CD14-positive monocyte (primary cell): ENCODE measurements around the gene C1orf226. TPM values are rescaled to one million over a fixed set of nuclear protein-coding genes. Genes with fewer than 3 reads are reported as not detected.

Experiments
- DNase-seq, 3 donors: peaks; one replicate each; pipeline ENCODE4 v3.0.0-alpha.2; 2011 to 2022
- H2AFZ ChIP-seq: 2 replicates; pipeline ENCODE4 v1.6.0; 2012; ENCODE audit warnings: mild to moderate bottlenecking, low read depth, low read length, inconsistent platforms; ENCODE audit not compliant: insufficient read depth, poor library complexity, severe bottlenecking
- H3K27ac ChIP-seq, 2 donors: 1 replicate in 1 of 2; 2 replicates in 1 of 2; pipeline ENCODE4 v1.5.1; 2012 to 2013; ENCODE audit warnings: low read length in 2 of 2, control low read depth in 1 of 2, inconsistent platforms in 1 of 2, low read depth in 1 of 2, mild to moderate bottlenecking in 1 of 2
- H3K27me3 ChIP-seq, 2 donors: one replicate each; pipeline versions ENCODE4 v1.6.0 to v1.6.1; 2011 to 2013; ENCODE audit warnings: low read length in 2 of 2; ENCODE audit not compliant: control insufficient read depth in 2 of 2, insufficient read depth in 2 of 2
- H3K36me3 ChIP-seq, 2 donors: replicated peaks in 1 of 2; 1 replicate in 1 of 2; 2 replicates in 1 of 2; pipeline versions ENCODE4 v1.5.1 to v1.6.1; 2012 to 2013; ENCODE audit warnings: low read length in 2 of 2, control low read depth in 1 of 2, inconsistent platforms in 1 of 2, mild to moderate bottlenecking in 1 of 2; ENCODE audit not compliant: insufficient read depth in 2 of 2, control insufficient read depth in 1 of 2
- H3K4me1 ChIP-seq, 2 donors: 1 replicate in 1 of 2; 2 replicates in 1 of 2; pipeline versions ENCODE4 v1.5.1 to v1.6.1; 2012 to 2013; ENCODE audit warnings: low read length in 2 of 2, control low read depth in 1 of 2, inconsistent platforms in 1 of 2, mild to moderate bottlenecking in 1 of 2, moderate library complexity in 1 of 2; ENCODE audit not compliant: insufficient read depth in 2 of 2, control insufficient read depth in 1 of 2
- H3K4me2 ChIP-seq: replicated peaks from 2 replicates; pipeline ENCODE3; 2012; ENCODE audit warnings: low read length, moderate library complexity, mild to moderate bottlenecking; ENCODE audit not compliant: poor library complexity, severe bottlenecking; ENCODE audit errors: extremely low read depth
- H3K4me3 ChIP-seq, 3 experiments: fragments of 200-600 bp in 1 of 3; sonication (generic) in 1 of 3; replicated peaks in 1 of 3; 1 replicate in 2 of 3; 2 replicates in 1 of 3; pipeline ENCODE4 v1.5.1; 2011 to 2013; ENCODE audit warnings: low read length in 3 of 3, mild to moderate bottlenecking in 3 of 3, control low read depth in 2 of 3, low read depth in 2 of 3, inconsistent platforms in 1 of 3, moderate library complexity in 1 of 3
- H3K79me2 ChIP-seq: 2 replicates; pipeline ENCODE4 v1.6.0; 2012; ENCODE audit warnings: mild to moderate bottlenecking, control low read depth, inconsistent platforms, low read length, moderate library complexity; ENCODE audit not compliant: insufficient read depth
- H3K9ac ChIP-seq: 2 replicates; pipeline ENCODE4 v1.6.0; 2017; ENCODE audit warnings: low read length, mild to moderate bottlenecking; ENCODE audit not compliant: insufficient read depth, poor library complexity, severe bottlenecking
- H3K9me3 ChIP-seq, 2 donors: replicated peaks in 1 of 2; 1 replicate in 1 of 2; 2 replicates in 1 of 2; pipeline versions ENCODE4 v1.5.1 to v1.6.1; 2012 to 2013; ENCODE audit warnings: low read length in 2 of 2, control low read depth in 1 of 2; ENCODE audit not compliant: control insufficient read depth in 1 of 2, insufficient read depth in 1 of 2
- H4K20me1 ChIP-seq: 2 replicates; pipeline ENCODE4 v1.6.0; 2012; ENCODE audit warnings: mild to moderate bottlenecking, low read length, control low read depth, moderate library complexity; ENCODE audit not compliant: insufficient read depth
- H3K27ac Mint-ChIP-seq, 7 donors: one replicate each; pipeline ENCODE4 v1.8.0; 2020; ENCODE audit warnings: mild to moderate bottlenecking in 7 of 7, mixed read lengths in 7 of 7, moderate library complexity in 6 of 7, inconsistent platforms in 2 of 7
- H3K27me3 Mint-ChIP-seq, 3 donors: one replicate each; pipeline ENCODE4 v1.8.0; 2021 to 2022; ENCODE audit warnings: low read depth in 3 of 3, mild to moderate bottlenecking in 3 of 3, mixed read lengths in 3 of 3, moderate library complexity in 3 of 3, inconsistent platforms in 1 of 3
- H3K36me3 Mint-ChIP-seq, 2 donors: one replicate each; pipeline ENCODE4 v1.8.0; 2020; ENCODE audit warnings: mixed read lengths in 2 of 2, inconsistent platforms in 1 of 2, mild to moderate bottlenecking in 1 of 2
- H3K4me1 Mint-ChIP-seq: one replicate; pipeline ENCODE4 v1.8.0; 2020; ENCODE audit warnings: mild to moderate bottlenecking, mixed read lengths
- H3K4me3 Mint-ChIP-seq, 2 donors: one replicate each; pipeline ENCODE4 v1.8.0; 2020; ENCODE audit warnings: mild to moderate bottlenecking in 2 of 2, mixed read lengths in 2 of 2, moderate library complexity in 1 of 2
- H3K9me3 Mint-ChIP-seq, 7 donors: one replicate each; pipeline ENCODE4 v1.8.0; 2020 to 2022; ENCODE audit warnings: mixed read lengths in 7 of 7, mild to moderate bottlenecking in 6 of 7, moderate library complexity in 6 of 7, inconsistent platforms in 2 of 7
- CTCF ChIP-seq: fragments of 200-600 bp; IDR thresholded peaks from one replicate; pipeline ENCODE4 v1.8.0; 2022; ENCODE audit warnings: antibody characterized with exemption, mild to moderate bottlenecking
- WGBS: methylation state at CpG from one replicate; pipeline ENCODE4 v1.1.5; 2013; ENCODE audit warnings: missing lambda C conversion rate; ENCODE audit not compliant: insufficient coverage; 5-methylcytosine and 5-hydroxymethylcytosine counted together
- intact Hi-C, 2 donors: fragments of 100-400 bp; cut with micrococcal nuclease; formaldehyde crosslinking; loops; one replicate each; pipeline versions ENCODE4 v1.15.0 to v1.15.1; 2023
- polyA plus RNA-seq, 3 donors: library from polyadenylated mRNA; depleted of rRNA in 1 of 3; unstranded in 2 of 3; stranded (reverse) in 1 of 3; fragments of 300-500 nt in 2 of 3; fragments of >200 nt in 1 of 3; fragmentation: Illumina TruSeq in 2 of 3; gene quantifications; 1 replicate in 2 of 3; 2 replicates in 1 of 3; pipeline ENCODE4 v1.2.3, GENCODE V29; 2012 to 2021

C1orf226 gene
- polyA plus RNA-seq, 3 donors, result 0.10 to 0.31 TPM; not detected in 1

- no peak for DNase-seq
- Histone ChIP-seq H3K9ac (no peak overlapping the region), H2AFZ (no peak overlapping the region), H3K4me2 (no peak overlapping the region), H4K20me1 (no peaks in the 10 kb centered on the region), H3K79me2 (no peaks in the 10 kb centered on the region), H3K36me3 (no peaks in the 10 kb centered on the region), H3K4me1 (peaks cover 9 to 25% of the 10 kb centered on the region in 2 donors), H3K27me3 (no peaks in the 10 kb centered on the region), H3K27ac (no peak overlapping the region), H3K9me3 (no peaks in the 10 kb centered on the region), H3K4me3 (no peak overlapping the region)
- no peak overlapping the region for H3K27ac Mint-ChIP-seq
- intact Hi-C loops, result no loop called here
- H3K4me1 Mint-ChIP-seq, result peaks cover 27% of the 10 kb centered on the region
- H3K27me3 Mint-ChIP-seq, result peaks cover 0 to 2% (median 0%) of the 10 kb centered on the region in 3 donors
- no peak overlapping the region for H3K4me3 Mint-ChIP-seq
- H3K36me3 Mint-ChIP-seq, result no peaks in the 10 kb centered on the region
- no peak for TF ChIP-seq CTCF
- WGBS, result 96% methylated on average over 4 of the region's 6 CpGs
- H3K9me3 Mint-ChIP-seq, result no peaks in the 10 kb centered on the region
Measured at GRCh38 chr1:162384116-162384515, 2.6 kb downstream of the C1orf226 start.

- Histone ChIP-seq H3K9me3 (no peaks in the 10 kb centered on the region), H3K36me3 (no peaks in the 10 kb centered on the region), H3K9ac (no peak overlapping the region), H3K79me2 (no peaks in the 10 kb centered on the region), H3K4me1 (peaks cover 13 to 31% of the 10 kb centered on the region in 2 donors), H3K4me2 (no peak overlapping the region), H4K20me1 (no peaks in the 10 kb centered on the region), H3K4me3 (no peak overlapping the region), H3K27me3 (no peaks in the 10 kb centered on the region), H3K27ac (no peak overlapping the region), H2AFZ (no peak overlapping the region)
- Mint-ChIP-seq H3K4me3 (no peak overlapping the region), H3K4me1 (peaks cover 34% of the 10 kb centered on the region), H3K9me3 (no peaks in the 10 kb centered on the region), H3K27me3 (peaks cover 0 to 2% (median 0%) of the 10 kb centered on the region in 3 donors), H3K27ac (no peak overlapping the region), H3K36me3 (no peaks in the 10 kb centered on the region)
- no peak for TF ChIP-seq CTCF
- no peak for DNase-seq
- intact Hi-C loops, result no loop called here
- 100% methylated on average over 5 of the region's 10 CpGs for WGBS
Measured at GRCh38 chr1:162384601-162385279, 3.2 kb downstream of the C1orf226 start.
